K562 (cell line): Measurements from ENCODE around the gene KIN. TPM values are rescaled to one million over a fixed set of nuclear protein-coding genes. Genes with fewer than 3 reads are reported as not detected.

Source experiments
- ADNP ChIP-seq: fragments of 200-800 bp; sonication (Bioruptor generic); IDR thresholded peaks from 2 replicates; pipeline ENCODE4 v1.6.1; 2016; ENCODE audit warnings: missing genetic modification characterization, missing compliant biosample characterization
- DDX20 ChIP-seq: fragments of 450-650 bp; IDR thresholded peaks from 2 replicates; pipeline ENCODE4 v1.6.1; 2016; ENCODE audit warnings: missing genetic modification characterization, low read depth, mild to moderate bottlenecking, missing compliant biosample characterization, moderate library complexity
- DMBX1 ChIP-seq: fragments of 250-450 bp; sonication (Bioruptor Pico); IDR thresholded peaks from 2 replicates; pipeline ENCODE4 v1.8.0; 2022; ENCODE audit warnings: inconsistent platforms, mild to moderate bottlenecking, moderate library complexity, borderline replicate concordance
- FOSL1 ChIP-seq: fragments of 200-800 bp; sonication (Bioruptor generic); conservative IDR thresholded peaks from 2 replicates; pipeline ENCODE4 v1.6.1; 2016; ENCODE audit warnings: missing genetic modification characterization, missing compliant biosample characterization
- HDAC6 ChIP-seq: IDR thresholded peaks from 2 replicates; pipeline ENCODE4 v1.6.1; 2012; ENCODE audit warnings: low read depth, mild to moderate bottlenecking, control low read depth, inconsistent platforms, low read length, moderate library complexity
- TCF7 ChIP-seq: sonication (generic); IDR thresholded peaks from 2 replicates; pipeline ENCODE4 v1.6.1; 2016; ENCODE audit warnings: antibody characterized with exemption, borderline replicate concordance
- ZNF785 ChIP-seq: fragments of 250-450 bp; sonication (Bioruptor Pico); IDR thresholded peaks from 2 replicates; pipeline ENCODE4 v1.4.0; 2020; ENCODE audit warnings: mild to moderate bottlenecking
- polyA plus RNA-seq, 8 experiments: library from polyadenylated mRNA; depleted of rRNA in 4 of 8; stranded (reverse) in 5 of 8; unstranded in 3 of 8; fragments of >200 nt; fragmentation: Nextera tagmentation in 2 of 8; fragmentation: Illumina TruSeq in 1 of 8; extraction: Ambion mirVana in 2 of 8; extraction: Trizol in 1 of 8; gene quantifications; 2 replicates each; pipeline versions ENCODE4 v1.2.1 to v1.2.3, GENCODE V29; 2011 to 2014; ENCODE audit warnings: inconsistent platforms in 1 of 8, missing spikeins in 1 of 8
- total RNA-seq, 7 experiments: library from RNA; depleted of rRNA in 6 of 7; stranded (reverse); fragments of >200 nt in 6 of 7; fragmentation: Illumina TruSeq in 2 of 7; extraction: Trizol in 2 of 7; gene quantifications; 2 replicates each; pipeline versions ENCODE4 v1.2.1 to v1.2.3, GENCODE V29; 2011 to 2021; ENCODE audit warnings: low replicate concordance in 1 of 7
- TF ChIP-seq, protein P1 (sequence below): sonication (generic); IDR thresholded peaks from 2 replicates; pipeline ENCODE4 v1.6.1; 2016
- TF ChIP-seq, protein P2 (sequence below): fragments of 250-450 bp; sonication (Bioruptor Pico); IDR thresholded peaks from 2 replicates; pipeline ENCODE4 v1.5.0; 2020; ENCODE audit warnings: mild to moderate bottlenecking, borderline replicate concordance
- TF ChIP-seq, protein P3 (sequence below): sonication (generic); formaldehyde crosslinking; IDR thresholded peaks from 2 replicates; pipeline ENCODE4 v1.8.0; 2022; ENCODE audit warnings: missing genetic modification reagents, mild to moderate bottlenecking, borderline replicate concordance
- TF ChIP-seq, protein P4 (sequence below): fragments of 250-450 bp; sonication (Bioruptor Pico); IDR thresholded peaks from 2 replicates; pipeline ENCODE4 v1.4.0; 2020

KIN gene
- total and polyA plus RNA-seq, 9 of the 15 experiments (the other 6 are each of a cell fraction or from before 2014, with no cell fraction given): 11.7 to 35.6 (median 16.0) TPM

DNA sequence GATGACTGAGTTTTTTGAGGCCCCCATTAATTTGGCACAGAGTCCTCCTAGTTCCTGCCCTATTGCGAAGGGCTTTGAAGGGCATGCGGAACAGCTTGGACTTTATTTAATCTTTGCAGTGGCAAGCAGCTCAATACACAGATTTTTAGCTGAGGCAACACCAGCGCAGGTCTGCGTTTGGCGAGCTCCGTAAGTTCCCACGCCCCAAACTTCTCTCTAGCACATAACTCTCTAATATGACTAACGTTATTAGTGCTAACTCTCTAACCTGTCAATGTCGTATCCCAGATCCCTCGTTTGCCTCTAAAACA is 30.1 kb upstream of the KIN start (continued):
- TF ChIP-seq, protein P1, sequence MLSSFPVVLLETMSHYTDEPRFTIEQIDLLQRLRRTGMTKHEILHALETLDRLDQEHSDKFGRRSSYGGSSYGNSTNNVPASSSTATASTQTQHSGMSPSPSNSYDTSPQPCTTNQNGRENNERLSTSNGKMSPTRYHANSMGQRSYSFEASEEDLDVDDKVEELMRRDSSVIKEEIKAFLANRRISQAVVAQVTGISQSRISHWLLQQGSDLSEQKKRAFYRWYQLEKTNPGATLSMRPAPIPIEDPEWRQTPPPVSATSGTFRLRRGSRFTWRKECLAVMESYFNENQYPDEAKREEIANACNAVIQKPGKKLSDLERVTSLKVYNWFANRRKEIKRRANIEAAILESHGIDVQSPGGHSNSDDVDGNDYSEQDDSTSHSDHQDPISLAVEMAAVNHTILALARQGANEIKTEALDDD: no peak
- no peak for TF ChIP-seq ZNF785 (CRISPR knock-in tag)
- no peak for TF ChIP-seq HDAC6
- TF ChIP-seq, protein P2, sequence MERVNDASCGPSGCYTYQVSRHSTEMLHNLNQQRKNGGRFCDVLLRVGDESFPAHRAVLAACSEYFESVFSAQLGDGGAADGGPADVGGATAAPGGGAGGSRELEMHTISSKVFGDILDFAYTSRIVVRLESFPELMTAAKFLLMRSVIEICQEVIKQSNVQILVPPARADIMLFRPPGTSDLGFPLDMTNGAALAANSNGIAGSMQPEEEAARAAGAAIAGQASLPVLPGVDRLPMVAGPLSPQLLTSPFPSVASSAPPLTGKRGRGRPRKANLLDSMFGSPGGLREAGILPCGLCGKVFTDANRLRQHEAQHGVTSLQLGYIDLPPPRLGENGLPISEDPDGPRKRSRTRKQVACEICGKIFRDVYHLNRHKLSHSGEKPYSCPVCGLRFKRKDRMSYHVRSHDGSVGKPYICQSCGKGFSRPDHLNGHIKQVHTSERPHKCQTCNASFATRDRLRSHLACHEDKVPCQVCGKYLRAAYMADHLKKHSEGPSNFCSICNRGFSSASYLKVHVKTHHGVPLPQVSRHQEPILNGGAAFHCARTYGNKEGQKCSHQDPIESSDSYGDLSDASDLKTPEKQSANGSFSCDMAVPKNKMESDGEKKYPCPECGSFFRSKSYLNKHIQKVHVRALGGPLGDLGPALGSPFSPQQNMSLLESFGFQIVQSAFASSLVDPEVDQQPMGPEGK (CRISPR knock-in tag): no peak
- TF ChIP-seq, protein P3, sequence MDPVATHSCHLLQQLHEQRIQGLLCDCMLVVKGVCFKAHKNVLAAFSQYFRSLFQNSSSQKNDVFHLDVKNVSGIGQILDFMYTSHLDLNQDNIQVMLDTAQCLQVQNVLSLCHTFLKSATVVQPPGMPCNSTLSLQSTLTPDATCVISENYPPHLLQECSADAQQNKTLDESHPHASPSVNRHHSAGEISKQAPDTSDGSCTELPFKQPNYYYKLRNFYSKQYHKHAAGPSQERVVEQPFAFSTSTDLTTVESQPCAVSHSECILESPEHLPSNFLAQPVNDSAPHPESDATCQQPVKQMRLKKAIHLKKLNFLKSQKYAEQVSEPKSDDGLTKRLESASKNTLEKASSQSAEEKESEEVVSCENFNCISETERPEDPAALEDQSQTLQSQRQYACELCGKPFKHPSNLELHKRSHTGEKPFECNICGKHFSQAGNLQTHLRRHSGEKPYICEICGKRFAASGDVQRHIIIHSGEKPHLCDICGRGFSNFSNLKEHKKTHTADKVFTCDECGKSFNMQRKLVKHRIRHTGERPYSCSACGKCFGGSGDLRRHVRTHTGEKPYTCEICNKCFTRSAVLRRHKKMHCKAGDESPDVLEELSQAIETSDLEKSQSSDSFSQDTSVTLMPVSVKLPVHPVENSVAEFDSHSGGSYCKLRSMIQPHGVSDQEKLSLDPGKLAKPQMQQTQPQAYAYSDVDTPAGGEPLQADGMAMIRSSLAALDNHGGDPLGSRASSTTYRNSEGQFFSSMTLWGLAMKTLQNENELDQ (CRISPR knock-in tag): no peak
- TF ChIP-seq, protein P4, sequence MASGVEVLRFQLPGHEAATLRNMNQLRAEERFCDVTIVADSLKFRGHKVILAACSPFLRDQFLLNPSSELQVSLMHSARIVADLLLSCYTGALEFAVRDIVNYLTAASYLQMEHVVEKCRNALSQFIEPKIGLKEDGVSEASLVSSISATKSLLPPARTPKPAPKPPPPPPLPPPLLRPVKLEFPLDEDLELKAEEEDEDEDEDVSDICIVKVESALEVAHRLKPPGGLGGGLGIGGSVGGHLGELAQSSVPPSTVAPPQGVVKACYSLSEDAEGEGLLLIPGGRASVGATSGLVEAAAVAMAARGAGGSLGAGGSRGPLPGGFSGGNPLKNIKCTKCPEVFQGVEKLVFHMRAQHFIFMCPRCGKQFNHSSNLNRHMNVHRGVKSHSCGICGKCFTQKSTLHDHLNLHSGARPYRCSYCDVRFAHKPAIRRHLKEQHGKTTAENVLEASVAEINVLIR (CRISPR knock-in tag): no peak
- no peak for TF ChIP-seq TCF7
- TF ChIP-seq ADNP (tag): no peak
- no peak for TF ChIP-seq DDX20 (tag)
- TF ChIP-seq FOSL1: peak; percentile 33; the same call in 1 of the 2 replicates
- TF ChIP-seq DMBX1 (CRISPR knock-in tag): no peak
